Naive thymus-derived CD4-positive, alpha-beta T cell (primary cell): ENCODE results near the gene TGFBR3. TPM values are rescaled to one million over a fixed set of nuclear protein-coding genes. Genes with fewer than 3 reads are reported as not detected.

Experiments
- ATAC-seq: fragments of 150-1000 bp; cut with Tn5 transposase; 2 replicates; pipeline ENCODE4 v1.10.0; 2021; ENCODE audit warnings: mild to moderate bottlenecking, moderate library complexity
- CTCF ChIA-PET: fragments of 350-600 bp; sonication (Branson Sonifier 250); formaldehyde crosslinking; loops from one replicate; lab custom pipeline; 2021; ENCODE audit warnings: antibody characterized with exemption; lab: Charles Lee
- POLR2A ChIA-PET: fragments of 350-600 bp; sonication (Branson Sonifier 250); formaldehyde crosslinking; loops from one replicate; lab custom pipeline; 2021; ENCODE audit warnings: antibody characterized with exemption, inconsistent platforms; lab: Charles Lee
- DNase-seq, 9 donors: peaks; one replicate each; pipeline versions ENCODE4 v3.0.0 to v3.0.0-alpha.2; 2020 to 2022; ENCODE audit warnings: mixed read lengths in 1 of 9
- H3K27ac ChIP-seq: one replicate; pipeline ENCODE4 v1.7.0; 2013; ENCODE audit warnings: mild to moderate bottlenecking, low read depth, low read length, moderate library complexity
- H3K27me3 ChIP-seq, 2 donors: one replicate each; pipeline ENCODE4 v1.7.0; 2013; ENCODE audit warnings: low read length in 2 of 2, mild to moderate bottlenecking in 2 of 2, moderate library complexity in 2 of 2; ENCODE audit not compliant: control insufficient read depth in 2 of 2, insufficient read depth in 2 of 2
- H3K36me3 ChIP-seq, 3 experiments: 1 replicate in 2 of 3; 2 replicates in 1 of 3; pipeline ENCODE4 v1.7.0; 2013; ENCODE audit warnings: low read length in 3 of 3, mild to moderate bottlenecking in 3 of 3, moderate library complexity in 1 of 3; ENCODE audit not compliant: insufficient read depth in 3 of 3, control insufficient read depth in 2 of 3
- H3K4me1 ChIP-seq, 2 donors: one replicate each; pipeline ENCODE4 v1.7.0; 2013; ENCODE audit warnings: low read length in 2 of 2, mild to moderate bottlenecking in 2 of 2, moderate library complexity in 1 of 2; ENCODE audit not compliant: control insufficient read depth in 2 of 2, insufficient read depth in 2 of 2
- H3K4me3 ChIP-seq: 2 replicates; pipeline ENCODE4 v1.7.0; 2013; ENCODE audit warnings: mild to moderate bottlenecking, low read length
- H3K9me3 ChIP-seq, 3 experiments: 1 replicate in 2 of 3; 2 replicates in 1 of 3; pipeline ENCODE4 v1.7.0; 2013; ENCODE audit warnings: low read length in 3 of 3; ENCODE audit not compliant: control insufficient read depth in 2 of 3
- H3K27ac Mint-ChIP-seq, 9 donors: one replicate each; pipeline ENCODE4 v1.8.0; 2020 to 2022; ENCODE audit warnings: mixed read lengths in 9 of 9, mild to moderate bottlenecking in 8 of 9, moderate library complexity in 5 of 9, inconsistent platforms in 2 of 9
- H3K27me3 Mint-ChIP-seq, 5 donors: one replicate each; pipeline ENCODE4 v1.8.0; 2021 to 2022; ENCODE audit warnings: mixed read lengths in 5 of 5, mild to moderate bottlenecking in 1 of 5
- H3K36me3 Mint-ChIP-seq, 5 donors: one replicate each; pipeline ENCODE4 v1.8.0; 2020 to 2022; ENCODE audit warnings: mixed read lengths in 5 of 5, mild to moderate bottlenecking in 3 of 5, inconsistent platforms in 1 of 5
- H3K4me1 Mint-ChIP-seq, 7 donors: one replicate each; pipeline ENCODE4 v1.8.0; 2020 to 2022; ENCODE audit warnings: mixed read lengths in 7 of 7, mild to moderate bottlenecking in 3 of 7, inconsistent platforms in 1 of 7
- H3K4me3 Mint-ChIP-seq, 10 donors: one replicate each; pipeline ENCODE4 v1.8.0; 2020 to 2022; ENCODE audit warnings: mild to moderate bottlenecking in 10 of 10, mixed read lengths in 10 of 10, moderate library complexity in 6 of 10, inconsistent platforms in 2 of 10
- H3K9me3 Mint-ChIP-seq, 11 donors: one replicate each; pipeline ENCODE4 v1.8.0; 2020 to 2022; ENCODE audit warnings: mixed read lengths in 11 of 11, mild to moderate bottlenecking in 4 of 11, inconsistent platforms in 1 of 11, moderate library complexity in 1 of 11
- intact Hi-C, 2 donors: fragments of 100-400 bp; cut with micrococcal nuclease; formaldehyde crosslinking; loops; one replicate each; pipeline ENCODE4 v1.15.1; 2023
- polyA plus RNA-seq, 2 donors: library from polyadenylated mRNA; unstranded; fragments of 300-500 nt; fragmentation: Illumina TruSeq; gene quantifications; one replicate each; pipeline ENCODE4 v1.2.3, GENCODE V29; 2021
- total RNA-seq, 6 experiments: library from RNA in 5 of 6; stranded (reverse) in 5 of 6; gene quantifications; 1 replicate in 5 of 6; 2 replicates in 1 of 6; pipeline ENCODE4 v1.2.3 and lab custom pipeline; 2021 to 2026

The TGFBR3 gene
- total and polyA plus RNA-seq, 7 experiments from 2014 or later: 9.4 to 36.3 (median 11.4) TPM

- no peak for ATAC-seq
- no peaks in the 10 kb centered on the region for H3K36me3 ChIP-seq
- no peaks in the 10 kb centered on the region for H3K27me3 ChIP-seq
- POLR2A ChIA-PET: no interaction called here
- no peak overlapping the region for H3K27ac ChIP-seq
- CTCF ChIA-PET: interaction anchor here (0.6 kb wide), 1 partner anchor 21 kb away, joined by 6 read pairs; no protein-coding TSS in a partner anchor
- Mint-ChIP-seq H3K4me3 (no peak overlapping the region), H3K36me3 (peaks cover 4 to 24% (median 22%) of the 10 kb centered on the region in 5 donors), H3K27ac (peak overlapping the region in 1 of 9 donors; percentile 31), H3K27me3 (peaks cover 0 to 4% (median 0%) of the 10 kb centered on the region in 5 donors), H3K4me1 (peaks cover 0 to 10% (median 2%) of the 10 kb centered on the region in 7 donors), H3K9me3 (no peaks in the 10 kb centered on the region)
- H3K4me3 ChIP-seq: no peak overlapping the region
- no peak for DNase-seq
- intact Hi-C loops: no loop called here
- H3K4me1 ChIP-seq: no peaks in the 10 kb centered on the region
- H3K9me3 ChIP-seq: no peaks in the 10 kb centered on the region
Observed at GRCh38 chr1:91781371-91781825, 104.6 kb downstream of the TGFBR3 start.

- Histone ChIP-seq H3K36me3 (no peaks in the 10 kb centered on the region), H3K27ac (no peak overlapping the region), H3K4me3 (no peak overlapping the region), H3K9me3 (no peaks in the 10 kb centered on the region), H3K27me3 (no peaks in the 10 kb centered on the region), H3K4me1 (no peaks in the 10 kb centered on the region)
- DNase-seq: no peak
- ATAC-seq: no peak
- ChIA-PET POLR2A (no interaction called here), CTCF (no interaction called here)
- peaks cover 0 to 26% (median 23%) of the 10 kb centered on the region in 5 donors for H3K36me3 Mint-ChIP-seq
- H3K27ac Mint-ChIP-seq: peak overlapping the region in 1 of 9 donors; percentile 9
- intact Hi-C loops: no loop called here
- no peaks in the 10 kb centered on the region for H3K9me3 Mint-ChIP-seq
- peaks cover 0 to 16% (median 5%) of the 10 kb centered on the region in 7 donors for H3K4me1 Mint-ChIP-seq
- H3K4me3 Mint-ChIP-seq: no peak overlapping the region
- H3K27me3 Mint-ChIP-seq: peaks cover 0 to 4% (median 0%) of the 10 kb centered on the region in 5 donors
Observed at GRCh38 chr1:91779548-91780021, 106.4 kb downstream of the TGFBR3 start.

- no peaks in the 10 kb centered on the region for H3K27me3 Mint-ChIP-seq
- H3K9me3 ChIP-seq: no peaks in the 10 kb centered on the region
- ChIA-PET POLR2A (no interaction called here), CTCF (no interaction called here)
- H3K4me1 Mint-ChIP-seq: peaks cover 0 to 16% (median 0%) of the 10 kb centered on the region in 7 donors
- no peaks in the 10 kb centered on the region for H3K4me1 ChIP-seq
- DNase-seq (no peak), ATAC-seq (no peak)
- no peaks in the 10 kb centered on the region for H3K36me3 ChIP-seq
- no peak overlapping the region for H3K4me3 Mint-ChIP-seq
- no peak overlapping the region for H3K27ac ChIP-seq
- no peak overlapping the region for H3K4me3 ChIP-seq
- intact Hi-C loops: no loop called here
- H3K27ac Mint-ChIP-seq: peak overlapping the region in 2 of 9 donors; percentile 9 to 15
- peaks cover 0 to 23% (median 21%) of the 10 kb centered on the region in 5 donors for H3K36me3 Mint-ChIP-seq
- H3K27me3 ChIP-seq: no peaks in the 10 kb centered on the region
- no peaks in the 10 kb centered on the region for H3K9me3 Mint-ChIP-seq
Observed at GRCh38 chr1:91778964-91779363, 107.0 kb downstream of the TGFBR3 start.

- Mint-ChIP-seq H3K4me3 (no peak overlapping the region), H3K4me1 (peaks cover 0 to 16% (median 5%) of the 10 kb centered on the region in 7 donors), H3K9me3 (peaks cover 0 to 2% (median 0%) of the 10 kb centered on the region in 11 donors), H3K27me3 (no peaks in the 10 kb centered on the region), H3K27ac (peak overlapping the region in 3 of 9 donors; percentile 17 to 77 (median 32)), H3K36me3 (peaks cover 0 to 21% (median 15%) of the 10 kb centered on the region in 5 donors)
- intact Hi-C loops: no loop called here
- Histone ChIP-seq H3K4me3 (no peak overlapping the region), H3K4me1 (no peaks in the 10 kb centered on the region), H3K9me3 (no peaks in the 10 kb centered on the region), H3K27ac (no peak overlapping the region), H3K27me3 (no peaks in the 10 kb centered on the region), H3K36me3 (no peaks in the 10 kb centered on the region)
- POLR2A ChIA-PET: no interaction called here
- DNase-seq: no peak
- CTCF ChIA-PET: interaction anchor here (0.5 kb wide), 1 partner anchor 29 kb away, joined by 3 read pairs; no protein-coding TSS in a partner anchor
- ATAC-seq: no peak
Observed at GRCh38 chr1:91777630-91778300, 108.2 kb downstream of the TGFBR3 start.

- ChIA-PET POLR2A (no interaction called here), CTCF (interaction anchor here (0.5 kb wide), 1 partner anchor 28 kb away, joined by 3 read pairs; no protein-coding TSS in a partner anchor)
- H3K27me3 ChIP-seq: no peaks in the 10 kb centered on the region
- intact Hi-C loops: no loop called here
- H3K4me3 Mint-ChIP-seq: no peak overlapping the region
- H3K4me1 Mint-ChIP-seq: peaks cover 0 to 18% (median 5%) of the 10 kb centered on the region in 7 donors
- no peaks in the 10 kb centered on the region for H3K9me3 ChIP-seq
- H3K36me3 Mint-ChIP-seq: peaks cover 0 to 23% (median 13%) of the 10 kb centered on the region in 5 donors
- no peaks in the 10 kb centered on the region for H3K4me1 ChIP-seq
- ATAC-seq: no peak
- H3K27ac ChIP-seq: no peak overlapping the region
- H3K4me3 ChIP-seq: no peak overlapping the region
- no peaks in the 10 kb centered on the region for H3K36me3 ChIP-seq
- DNase-seq: no peak
- H3K27ac Mint-ChIP-seq: no peak overlapping the region
- no peaks in the 10 kb centered on the region for H3K27me3 Mint-ChIP-seq
- H3K9me3 Mint-ChIP-seq: peaks cover 0 to 2% (median 0%) of the 10 kb centered on the region in 11 donors
Observed at GRCh38 chr1:91777196-91777595, 108.8 kb downstream of the TGFBR3 start.

- ATAC-seq (no peak), DNase-seq (no peak)
- intact Hi-C loops: no loop called here
- Histone ChIP-seq H3K36me3 (no peaks in the 10 kb centered on the region), H3K4me3 (no peak overlapping the region), H3K27me3 (no peaks in the 10 kb centered on the region), H3K27ac (no peak overlapping the region), H3K9me3 (no peaks in the 10 kb centered on the region), H3K4me1 (no peaks in the 10 kb centered on the region)
- ChIA-PET POLR2A (no interaction called here), CTCF (interaction anchor here (0.6 kb wide), 2 partner anchors 272 to 861 kb away, joined by 3 to 4 read pairs; no protein-coding TSS in a partner anchor)
- peaks cover 0 to 24% (median 12%) of the 10 kb centered on the region in 5 donors for H3K36me3 Mint-ChIP-seq
- no peak overlapping the region for H3K4me3 Mint-ChIP-seq
- H3K27me3 Mint-ChIP-seq: no peaks in the 10 kb centered on the region
- peaks cover 0 to 19% (median 7%) of the 10 kb centered on the region in 7 donors for H3K4me1 Mint-ChIP-seq
- peaks cover 0 to 2% (median 0%) of the 10 kb centered on the region in 11 donors for H3K9me3 Mint-ChIP-seq
- H3K27ac Mint-ChIP-seq: no peak overlapping the region
Observed at GRCh38 chr1:91776068-91776794, 109.7 kb downstream of the TGFBR3 start.
